K562 (cell line): Measurements from ENCODE around the gene SMIM35. TPM values are rescaled to one million over a fixed set of nuclear protein-coding genes. Genes with fewer than 3 reads are reported as not detected.

Source experiments
- CBFA2T3 ChIP-seq: fragments of 450-650 bp; IDR thresholded peaks from 2 replicates; pipeline ENCODE4 v1.6.1; 2017
- CHAMP1 ChIP-seq: fragments of 450-650 bp; IDR thresholded peaks from 2 replicates; pipeline ENCODE4 v1.6.1; 2016; ENCODE audit warnings: mild to moderate bottlenecking
- CREB1 ChIP-seq, 2 experiments: sonication (generic) in 1 of 2; formaldehyde crosslinking in 1 of 2; IDR thresholded peaks; 2 replicates each; pipeline versions ENCODE4 v1.6.1 to v1.8.0; 2012 to 2022; ENCODE audit warnings: inconsistent platforms in 1 of 2, mild to moderate bottlenecking in 1 of 2, missing genetic modification reagents in 1 of 2, moderate library complexity in 1 of 2
- GMEB1 ChIP-seq: fragments of 250-450 bp; sonication (Bioruptor Pico); IDR thresholded peaks from 2 replicates; pipeline ENCODE4 v1.4.0; 2020; ENCODE audit warnings: mild to moderate bottlenecking
- JUN ChIP-seq, 2 experiments: sonication (generic) in 1 of 2; formaldehyde crosslinking in 1 of 2; IDR thresholded peaks; 2 replicates each; pipeline versions ENCODE4 v1.6.1 to v1.8.0; 2012 to 2022; ENCODE audit warnings: borderline replicate concordance in 2 of 2, mild to moderate bottlenecking in 2 of 2, improper control_type of control experiment in 1 of 2, low read depth in 1 of 2, low read length in 1 of 2, missing genetic modification reagents in 1 of 2
- JUND ChIP-seq, 2 experiments: IDR thresholded peaks; 2 replicates in 1 of 2; 3 replicates in 1 of 2; pipeline ENCODE4 v1.6.1; 2011; ENCODE audit warnings: borderline replicate concordance in 2 of 2, low read depth in 2 of 2, low read length in 2 of 2, improper control_type of control experiment in 1 of 2, missing biosample characterization in 1 of 2, missing genetic modification characterization in 1 of 2, missing genetic modification reagents in 1 of 2
- LARP7 ChIP-seq: fragments of 450-650 bp; IDR thresholded peaks from 2 replicates; pipeline ENCODE4 v1.6.1; 2016
- NCOA1 ChIP-seq: fragments of 450-650 bp; IDR thresholded peaks from 2 replicates; pipeline ENCODE4 v1.6.1; 2016; ENCODE audit warnings: low read depth
- NFE2 ChIP-seq: IDR thresholded peaks from 2 replicates; pipeline ENCODE4 v1.6.1; 2014; ENCODE audit warnings: antibody characterized with exemption, low read depth
- SMAD2 ChIP-seq: fragments of 150-350 bp; IDR thresholded peaks from 2 replicates; pipeline ENCODE4 v1.6.1; 2014; ENCODE audit warnings: low read depth, mild to moderate bottlenecking, low read length
- SMAD3 ChIP-seq: fragments of 450-650 bp; formaldehyde crosslinking; conservative IDR thresholded peaks from 2 replicates; pipeline ENCODE4 v1.4.0; 2020; ENCODE audit warnings: mild to moderate bottlenecking
- TFAP4 ChIP-seq: sonication (generic); formaldehyde crosslinking; IDR thresholded peaks from 2 replicates; pipeline ENCODE4 v1.8.0; 2022; ENCODE audit warnings: missing genetic modification reagents, mild to moderate bottlenecking, moderate library complexity, borderline replicate concordance
- ZNF347 ChIP-seq: fragments of 450-650 bp; formaldehyde crosslinking; IDR thresholded peaks from 2 replicates; pipeline ENCODE4 v1.4.0; 2020; ENCODE audit warnings: low read depth, mild to moderate bottlenecking, moderate library complexity
- ZNF592 ChIP-seq: fragments of 450-650 bp; IDR thresholded peaks from 2 replicates; pipeline ENCODE4 v1.6.1; 2017; ENCODE audit warnings: antibody characterized with exemption, mild to moderate bottlenecking
- ZNF830 ChIP-seq: fragments of 250-450 bp; sonication (Bioruptor Pico); IDR thresholded peaks from 2 replicates; pipeline ENCODE4 v1.5.0; 2021; ENCODE audit warnings: mild to moderate bottlenecking
- polyA plus RNA-seq, 8 experiments: library from polyadenylated mRNA; depleted of rRNA in 4 of 8; stranded (reverse) in 5 of 8; unstranded in 3 of 8; fragments of >200 nt; fragmentation: Nextera tagmentation in 2 of 8; fragmentation: Illumina TruSeq in 1 of 8; extraction: Ambion mirVana in 2 of 8; extraction: Trizol in 1 of 8; gene quantifications; 2 replicates each; pipeline versions ENCODE4 v1.2.1 to v1.2.3, GENCODE V29; 2011 to 2014; ENCODE audit warnings: inconsistent platforms in 1 of 8, missing spikeins in 1 of 8
- total RNA-seq, 7 experiments: library from RNA; depleted of rRNA in 6 of 7; stranded (reverse); fragments of >200 nt in 6 of 7; fragmentation: Illumina TruSeq in 2 of 7; extraction: Trizol in 2 of 7; gene quantifications; 2 replicates each; pipeline versions ENCODE4 v1.2.1 to v1.2.3, GENCODE V29; 2011 to 2021; ENCODE audit warnings: low replicate concordance in 1 of 7

SMIM35 gene
- total and polyA plus RNA-seq, 9 of the 15 experiments (the other 6 are each of a cell fraction or from before 2014, with no cell fraction given) = 0.03 TPM; not detected in 7

- TF ChIP-seq ZNF592 (peak; percentile 44; the same call in 1 of the 2 replicates), SMAD2 (no peak), JUND (IDR thresholded peaks at IDR 0.05; ENCODE audit: borderline replicate concordance, low read depth, low read length) (peak; percentile 64; the same call in 1 of the 2 replicates), JUND (tag; IDR thresholded peaks at IDR 0.05; ENCODE audit: borderline replicate concordance, low read depth, low read length) (no peak; the same call in 2 of the 3 replicates), ZNF830 (CRISPR knock-in tag) (no peak), ZNF347 (no peak), SMAD3 (CRISPR knock-in tag) (no peak), CHAMP1 (no peak), CREB1 (IDR thresholded peaks at IDR 0.05) (no peak), CREB1 (CRISPR knock-in tag; IDR thresholded peaks at IDR 0.05) (peak; percentile 54; the same call in 1 of the 2 replicates), GMEB1 (no peak), NFE2 (no peak), LARP7 (no peak), NCOA1 (no peak), CBFA2T3 (0 out of 2 replicates have a peak, but pooled peaks have one; percentile 23), TFAP4 (CRISPR knock-in tag) (peak; percentile 49; the same call in 1 of the 2 replicates), JUN (IDR thresholded peaks at IDR 0.05; ENCODE audit: borderline replicate concordance, low read depth, low read length) (0 out of 2 replicates have a peak, but pooled peaks have one; percentile 28), JUN (CRISPR knock-in tag; IDR thresholded peaks at IDR 0.05; ENCODE audit: borderline replicate concordance) (no peak)
Measured at GRCh38 chr11:118010738-118011461, 75.9 kb downstream of the SMIM35 start (continued).
